AG09319 (cell line): Measurements from ENCODE around the gene CELSR3.
A peak's percentile ranks its signal among the peaks of the same experiment; 100 is the strongest.

Experiments used
- DNase-seq: peaks from one replicate; pipeline ENCODE4 v3.0.0-alpha.2; 2010; ENCODE audit warnings: low read depth; ENCODE audit errors: extremely low read depth
- TF ChIP-seq, protein P1 (sequence below): IDR thresholded peaks from 2 replicates; pipeline ENCODE4 v1.5.1; 2011; ENCODE audit warnings: low read depth, mild to moderate bottlenecking, inconsistent platforms, low read length, moderate library complexity

The CELSR3 gene

GRCh38 chr3:48597408-48597800 lies 65.3 kb downstream of the CELSR3 start:
- TF ChIP-seq, protein P1, sequence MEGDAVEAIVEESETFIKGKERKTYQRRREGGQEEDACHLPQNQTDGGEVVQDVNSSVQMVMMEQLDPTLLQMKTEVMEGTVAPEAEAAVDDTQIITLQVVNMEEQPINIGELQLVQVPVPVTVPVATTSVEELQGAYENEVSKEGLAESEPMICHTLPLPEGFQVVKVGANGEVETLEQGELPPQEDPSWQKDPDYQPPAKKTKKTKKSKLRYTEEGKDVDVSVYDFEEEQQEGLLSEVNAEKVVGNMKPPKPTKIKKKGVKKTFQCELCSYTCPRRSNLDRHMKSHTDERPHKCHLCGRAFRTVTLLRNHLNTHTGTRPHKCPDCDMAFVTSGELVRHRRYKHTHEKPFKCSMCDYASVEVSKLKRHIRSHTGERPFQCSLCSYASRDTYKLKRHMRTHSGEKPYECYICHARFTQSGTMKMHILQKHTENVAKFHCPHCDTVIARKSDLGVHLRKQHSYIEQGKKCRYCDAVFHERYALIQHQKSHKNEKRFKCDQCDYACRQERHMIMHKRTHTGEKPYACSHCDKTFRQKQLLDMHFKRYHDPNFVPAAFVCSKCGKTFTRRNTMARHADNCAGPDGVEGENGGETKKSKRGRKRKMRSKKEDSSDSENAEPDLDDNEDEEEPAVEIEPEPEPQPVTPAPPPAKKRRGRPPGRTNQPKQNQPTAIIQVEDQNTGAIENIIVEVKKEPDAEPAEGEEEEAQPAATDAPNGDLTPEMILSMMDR, result no peak
- DNase-seq, result no peak

DNA sequence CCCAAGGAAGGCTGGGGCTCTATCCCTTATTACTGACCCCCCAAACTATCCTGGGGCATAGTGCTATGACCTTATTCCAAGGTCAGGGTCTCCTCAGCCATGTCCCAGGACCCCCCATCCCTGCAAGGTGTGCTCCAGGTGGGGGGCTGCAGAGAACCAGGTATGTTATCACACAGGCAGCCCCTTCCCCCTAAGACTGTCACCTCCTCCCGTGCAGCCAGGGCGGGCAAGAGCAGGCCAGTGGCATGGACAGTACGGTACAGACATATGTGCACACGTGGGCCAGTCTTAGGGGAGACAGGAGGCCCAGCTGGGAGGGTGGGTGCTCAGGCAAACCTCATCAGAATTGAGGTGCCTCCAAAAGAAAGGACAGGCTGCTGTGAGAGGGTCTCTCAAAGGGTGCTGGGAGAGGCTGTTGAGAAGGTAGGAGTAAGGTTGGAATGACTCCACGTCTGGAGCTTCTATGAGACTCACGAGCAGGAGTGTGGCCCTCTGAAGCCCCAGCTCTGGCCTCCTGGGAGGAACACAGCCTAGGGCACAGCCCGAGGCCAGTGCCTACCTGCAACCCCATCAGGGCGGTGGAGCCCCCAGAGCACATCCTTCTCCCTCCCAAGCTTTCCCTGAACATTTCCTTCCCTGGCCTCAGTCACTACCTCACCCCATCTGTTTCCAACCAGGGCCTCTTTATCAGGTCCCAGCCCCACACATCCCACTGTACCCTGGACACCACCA lies 65.8 kb downstream of the CELSR3 start:
- no peak for DNase-seq
- TF ChIP-seq, protein P1, result no peak

DNA sequence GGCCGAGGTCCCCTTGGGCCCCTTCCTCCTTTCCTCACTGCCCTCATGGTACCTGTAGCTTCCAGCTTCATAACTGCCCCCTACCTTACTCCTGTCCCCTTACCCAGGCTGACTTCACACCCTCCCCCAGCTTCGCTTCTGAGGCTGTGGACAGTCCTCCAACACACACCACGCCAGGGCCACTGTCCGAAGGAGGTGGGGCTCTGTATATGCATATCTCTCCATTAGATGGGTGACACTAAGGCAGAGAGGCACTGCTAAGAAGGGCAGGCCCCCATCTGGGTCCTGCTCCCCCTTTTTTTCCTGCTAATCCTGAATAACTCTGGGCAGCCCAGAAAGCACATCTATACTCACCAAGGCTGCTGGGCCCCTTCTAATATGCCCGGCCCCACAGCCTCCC lies 66.5 kb downstream of the CELSR3 start:
- DNase-seq, result no peak

DNA sequence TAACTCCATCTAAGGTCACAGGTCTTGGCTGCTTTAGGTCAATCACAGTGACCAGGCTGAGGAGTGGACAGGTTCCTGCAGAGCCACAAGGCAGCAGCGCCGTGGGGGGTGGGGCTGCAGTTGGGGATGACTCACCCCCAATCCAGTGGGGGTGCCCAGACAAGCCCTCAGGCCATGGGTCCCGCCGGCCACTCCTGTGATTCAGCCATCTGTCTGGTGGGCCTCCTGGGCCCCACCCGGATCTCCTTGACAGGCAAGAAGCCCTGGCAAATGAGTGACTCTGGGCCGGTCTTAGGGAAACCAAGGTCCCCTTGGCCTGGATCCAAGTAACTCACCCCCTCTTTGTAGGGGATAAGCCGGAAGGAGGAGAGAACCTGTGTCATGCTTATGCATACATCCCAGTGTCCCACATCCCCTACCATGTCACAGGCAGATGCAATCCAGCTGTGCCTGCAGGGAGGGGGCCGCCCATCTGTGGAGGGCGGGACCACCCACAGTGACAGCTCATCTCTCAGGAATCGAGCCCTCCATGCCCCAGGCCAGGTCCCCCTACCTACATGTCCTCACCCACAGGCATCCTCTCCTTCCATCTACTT lies 67.1 kb downstream of the CELSR3 start:
- DNase-seq, result peak; percentile 59
- TF ChIP-seq, protein P1, result no peak

More for the DNA sequence above, 66.5 kb downstream of the CELSR3 start:
- TF ChIP-seq, protein P1, result no peak

DNA sequence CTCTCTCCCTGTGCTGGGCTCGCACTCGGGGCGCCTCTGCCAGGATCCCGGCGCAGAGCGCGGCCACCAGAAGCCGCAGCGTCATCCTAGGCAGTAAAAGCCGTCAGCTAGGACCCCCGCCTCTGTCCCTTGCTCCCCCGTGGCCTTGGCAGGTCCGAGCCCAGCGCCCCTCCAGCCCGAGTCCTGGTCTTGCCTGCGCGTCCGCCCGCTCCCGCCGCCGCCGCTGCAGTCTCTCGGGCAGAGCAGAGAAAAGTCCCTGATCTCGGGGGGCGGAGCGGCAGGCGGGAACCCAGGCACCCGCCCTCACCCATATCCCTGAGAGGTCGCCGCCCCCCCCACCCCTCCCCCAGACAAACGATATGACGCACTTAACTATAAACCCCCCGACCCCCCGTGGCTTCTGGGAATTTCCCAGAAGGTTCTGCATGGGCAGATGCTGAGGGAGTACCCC lies 67.6 kb downstream of the CELSR3 start, which contains the start of gene COL7A1:
COL7A1 (minus strand) TSS at position 255 of the 451 bp plus-strand sequence; CDS start at position 85, 170 bp downstream.
- DNase-seq, result no peak

DNA sequence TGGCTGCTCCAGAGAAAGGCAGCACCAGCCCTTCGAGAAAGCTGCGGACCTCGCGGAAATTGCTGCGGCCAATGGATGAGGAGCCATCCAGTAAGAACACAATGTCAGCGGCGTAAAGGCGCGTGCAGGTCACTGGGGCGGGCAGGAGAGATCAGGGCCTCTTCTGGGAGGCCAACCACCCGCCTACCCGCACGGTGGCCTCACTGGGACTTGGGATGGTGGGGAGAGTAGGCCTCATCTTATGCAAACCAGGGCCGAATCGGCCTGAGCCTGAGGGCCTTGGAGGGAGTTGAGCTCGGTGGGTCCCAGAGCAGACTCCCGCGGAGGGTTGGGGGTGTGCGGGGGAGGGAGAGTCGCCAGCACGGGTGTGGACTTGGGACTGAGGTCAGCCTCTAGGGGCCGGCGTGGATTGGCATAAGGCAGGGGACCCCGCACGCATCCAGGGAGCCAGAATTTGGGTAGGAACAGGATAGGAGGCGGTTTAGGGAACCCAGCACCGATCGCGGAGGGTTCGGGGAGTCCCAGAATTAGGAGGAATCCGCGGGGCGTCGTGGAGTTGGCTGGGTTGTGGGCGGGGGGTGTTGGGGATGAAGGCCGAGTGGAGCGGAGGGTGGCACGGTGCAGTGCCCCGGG lies 68.2 kb downstream of the CELSR3 start:
- TF ChIP-seq, protein P1, result no peak
- DNase-seq, result no peak

More for the DNA sequence above, 67.6 kb downstream of the CELSR3 start, which contains the start of gene COL7A1:
- TF ChIP-seq, protein P1, result no peak

GRCh38 chr3:48593337-48593736 lies 69.3 kb downstream of the CELSR3 start:
- DNase-seq, result no peak
- TF ChIP-seq, protein P1, result no peak
